HFFc6 (cell line): Measurements from ENCODE around the gene PCDHB10. TPM values are rescaled to one million over a fixed set of nuclear protein-coding genes. Genes with fewer than 3 reads are reported as not detected.
"Not testable (repeated sequence)": the region's sequence is repeated elsewhere in the genome, so short reads cannot be mapped to it uniquely, and the experiment has no call there.

Experiments used
- DNase-seq: peaks from one replicate; pipeline ENCODE4 v3.0.0-alpha.2; 2018
- H3K27ac Mint-ChIP-seq: 2 replicates; pipeline ENCODE4 v1.8.0; 2020; ENCODE audit warnings: mild to moderate bottlenecking, mixed read lengths
- H3K27me3 Mint-ChIP-seq: 2 replicates; pipeline ENCODE4 v1.8.0; 2021; ENCODE audit warnings: mild to moderate bottlenecking, moderate library complexity, mixed read lengths; ENCODE audit not compliant: insufficient read depth
- H3K36me3 Mint-ChIP-seq: 2 replicates; pipeline ENCODE4 v1.8.0; 2021; ENCODE audit warnings: low read depth, mixed read lengths
- H3K4me1 Mint-ChIP-seq: 2 replicates; pipeline ENCODE4 v1.8.0; 2020; ENCODE audit warnings: low read depth, mixed read lengths
- H3K4me3 Mint-ChIP-seq: 2 replicates; pipeline ENCODE4 v1.8.0; 2020; ENCODE audit warnings: mild to moderate bottlenecking, moderate library complexity, mixed read lengths
- H3K9me3 Mint-ChIP-seq: 2 replicates; pipeline ENCODE4 v1.8.0; 2020; ENCODE audit warnings: mild to moderate bottlenecking, mixed read lengths
- CTCF ChIP-seq: fragments of 200-600 bp; sonication (generic); IDR thresholded peaks from 2 replicates; pipeline ENCODE4 v1.5.0; 2021; ENCODE audit warnings: antibody characterized with exemption, mild to moderate bottlenecking
- long read RNA-seq: library from polyadenylated mRNA; unstranded; transcript quantifications from one replicate; pipeline ENCODE4 v2.0.0, GENCODE V29; 2019
- total RNA-seq, 6 experiments: library from RNA; stranded (reverse); fragmentation: NEBNext Ultra II Directional; extraction: Animal tissue kit (Norgen Biotek cat#: 25700); gene quantifications; 2 replicates in 1 of 6; 3 replicates in 5 of 6; pipeline ENCODE4 v1.2.3, GENCODE V29; 2021

The PCDHB10 gene
- 1 to 10 TPM in 4 of 6 experiments, under 1 TPM in 2; 0.78 to 1.3 (median 1.1) TPM for total RNA-seq
- long read RNA-seq, partial matches to known transcripts: 0 of 1 reads
- long read RNA-seq, other reads (novel, unspliced or antisense): 0 of 1 reads

GRCh38 chr5:141192110-141192725 lies at the start of gene PCDHB10:
PCDHB10 (plus strand) TSS chr5:141192353; CDS start chr5:141192553, 200 bp downstream.
- Mint-ChIP-seq H3K27me3 (peaks cover 9% of the 10 kb centered on the region), H3K4me1 (peaks cover 20% of the 10 kb centered on the region), H3K27ac (no peak within 1 kb of the TSS), H3K4me3 (peak within 1 kb of the TSS; percentile 76), H3K9me3 (peaks cover 38% of the 10 kb centered on the region), H3K36me3 (peaks cover 18% of the 10 kb centered on the region)
- TF ChIP-seq CTCF: peak; percentile 86
- peak; percentile 33 for DNase-seq

GRCh38 chr5:141149812-141150211 lies 42.3 kb upstream of the PCDHB10 start, which contains the start of gene PCDHB6:
PCDHB6 (plus strand) TSS chr5:141150057; CDS start chr5:141150258, 201 bp downstream.
- Mint-ChIP-seq H3K4me1 (peaks cover 7% of the 10 kb centered on the region), H3K27ac (no peak within 1 kb of the TSS), H3K4me3 (peak within 1 kb of the TSS; percentile 87), H3K36me3 (no peaks in the 10 kb centered on the region; the same call in 1 of the 2 replicates), H3K27me3 (peaks cover 5% of the 10 kb centered on the region), H3K9me3 (peaks cover 17% of the 10 kb centered on the region)
- TF ChIP-seq CTCF: peak; percentile 71
- DNase-seq: peak; percentile 41

- TF ChIP-seq CTCF: no peak
- H3K4me1 Mint-ChIP-seq: peaks cover 7% of the 10 kb centered on the region
- H3K27ac Mint-ChIP-seq: no peak overlapping the region
- H3K4me3 Mint-ChIP-seq: peak overlapping the region; percentile 87
- no peak for DNase-seq
- H3K27me3 Mint-ChIP-seq: peaks cover 5% of the 10 kb centered on the region
- H3K9me3 Mint-ChIP-seq: peaks cover 17% of the 10 kb centered on the region
- no peaks in the 10 kb centered on the region; the same call in 1 of the 2 replicates for H3K36me3 Mint-ChIP-seq
Observed at GRCh38 chr5:141150224-141150992, 41.7 kb upstream of the PCDHB10 start.

GRCh38 chr5:141150993-141151325 lies 41.2 kb upstream of the PCDHB10 start:
- H3K27ac Mint-ChIP-seq: no peak overlapping the region
- peaks cover 6% of the 10 kb centered on the region for H3K27me3 Mint-ChIP-seq
- H3K4me3 Mint-ChIP-seq: peak overlapping the region; percentile 87; the same call in 1 of the 2 replicates
- no peak for TF ChIP-seq CTCF
- H3K36me3 Mint-ChIP-seq: no peaks in the 10 kb centered on the region; the same call in 1 of the 2 replicates
- DNase-seq: no peak
- H3K9me3 Mint-ChIP-seq: peaks cover 17% of the 10 kb centered on the region
- H3K4me1 Mint-ChIP-seq: peaks cover 7% of the 10 kb centered on the region

GRCh38 chr5:141151632-141152031 lies 40.5 kb upstream of the PCDHB10 start:
- DNase-seq, H3K36me3 Mint-ChIP-seq, H3K27ac Mint-ChIP-seq, H3K27me3 Mint-ChIP-seq, H3K4me1 Mint-ChIP-seq, H3K4me3 Mint-ChIP-seq: not testable (repeated sequence)
- H3K9me3 Mint-ChIP-seq: peaks cover 20% of the 10 kb centered on the region

- not testable (repeated sequence) for H3K36me3 Mint-ChIP-seq, H3K27ac Mint-ChIP-seq, DNase-seq, H3K4me1 Mint-ChIP-seq, H3K4me3 Mint-ChIP-seq
- Mint-ChIP-seq H3K9me3 (peaks cover 25% of the 10 kb centered on the region), H3K27me3 (peaks cover 13% of the 10 kb centered on the region)
Observed at GRCh38 chr5:141152096-141152495, 40.1 kb upstream of the PCDHB10 start.
